Left kidney (tissue), 2 donors: ENCODE data around the gene TNFRSF6B. TPM values are rescaled to one million over a fixed set of nuclear protein-coding genes. Genes with fewer than 3 reads are reported as not detected.

Experiments used
- DNase-seq: peaks from one replicate; pipeline ENCODE4 v3.0.0-alpha.2; 2013
- polyA plus RNA-seq: library from polyadenylated mRNA; unstranded; fragments of 120-200 nt; gene quantifications from one replicate; pipeline ENCODE4 v1.2.1, GENCODE V29; 2013; ENCODE audit not compliant: insufficient read length

The TNFRSF6B gene
- polyA plus RNA-seq, 1 donor = 2.1 TPM

- no peak for DNase-seq
These were observed 40.6 kb downstream of the TNFRSF6B start for GRCh38 chr20:63736893-63737694.

- no peak for DNase-seq
These were observed 41.2 kb downstream of the TNFRSF6B start for GRCh38 chr20:63737695-63737944.

- DNase-seq = no peak
These were observed 41.7 kb downstream of the TNFRSF6B start for GRCh38 chr20:63737945-63738686.

GRCh38 chr20:63738687-63739129 is 42.3 kb downstream of the TNFRSF6B start:
- peak; percentile 38 for DNase-seq

DNA sequence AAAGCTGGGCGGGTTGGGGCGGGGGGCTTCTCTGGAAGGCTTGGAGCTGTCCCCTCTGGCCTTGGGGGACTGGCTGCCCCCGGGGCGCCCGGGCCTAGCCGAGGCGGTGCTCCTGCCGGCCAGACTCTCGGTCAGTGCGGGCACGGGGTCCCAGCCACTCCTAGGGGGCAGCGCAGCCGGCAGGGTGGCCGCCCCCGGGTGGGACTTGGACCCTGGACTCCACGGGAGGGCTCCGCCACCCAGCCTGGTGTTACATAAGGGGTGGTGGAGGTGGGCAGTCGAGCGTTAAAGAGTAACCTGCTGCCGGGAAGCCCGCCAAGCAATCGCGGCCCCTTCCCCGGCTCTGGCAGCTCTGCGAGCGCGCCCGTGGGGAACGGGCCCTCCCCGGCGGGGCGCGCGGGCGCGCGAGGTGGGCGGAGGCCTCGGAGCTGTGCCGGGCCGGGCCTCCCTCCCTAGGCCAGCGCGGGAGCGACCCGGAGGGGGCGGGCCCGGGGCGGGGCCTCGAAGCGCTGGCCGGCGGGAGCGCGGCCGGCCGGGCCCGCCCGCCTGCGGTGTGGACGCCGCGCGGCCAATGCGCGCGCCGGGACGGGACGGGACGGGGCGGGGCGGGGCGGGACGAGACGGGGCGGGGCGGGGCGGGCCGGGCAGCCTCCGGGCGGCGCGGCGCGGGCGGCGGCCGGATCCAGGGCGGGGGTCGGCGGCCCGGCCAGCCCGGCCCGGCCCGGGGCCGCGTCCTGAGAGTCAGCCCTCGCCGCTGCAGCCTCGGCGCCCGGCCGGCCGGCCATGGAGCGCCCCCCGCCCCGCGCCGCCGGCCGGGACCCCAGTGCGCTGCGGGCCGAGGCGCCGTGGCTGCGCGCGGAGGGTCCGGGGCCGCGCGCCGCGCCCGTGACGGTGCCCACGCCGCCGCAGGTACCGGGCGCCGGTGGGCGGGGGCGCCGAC is 42.9 kb downstream of the TNFRSF6B start, which contains the start of gene SLC2A4RG:
TSS of gene SLC2A4RG (plus strand) at position 647 of the 940 bp plus-strand sequence. CDS start at position 784, 137 bp downstream.
- peak; percentile 76 for DNase-seq

- DNase-seq = peak; percentile 36
These were observed 43.7 kb downstream of the TNFRSF6B start for GRCh38 chr20:63740070-63740626.

DNA sequence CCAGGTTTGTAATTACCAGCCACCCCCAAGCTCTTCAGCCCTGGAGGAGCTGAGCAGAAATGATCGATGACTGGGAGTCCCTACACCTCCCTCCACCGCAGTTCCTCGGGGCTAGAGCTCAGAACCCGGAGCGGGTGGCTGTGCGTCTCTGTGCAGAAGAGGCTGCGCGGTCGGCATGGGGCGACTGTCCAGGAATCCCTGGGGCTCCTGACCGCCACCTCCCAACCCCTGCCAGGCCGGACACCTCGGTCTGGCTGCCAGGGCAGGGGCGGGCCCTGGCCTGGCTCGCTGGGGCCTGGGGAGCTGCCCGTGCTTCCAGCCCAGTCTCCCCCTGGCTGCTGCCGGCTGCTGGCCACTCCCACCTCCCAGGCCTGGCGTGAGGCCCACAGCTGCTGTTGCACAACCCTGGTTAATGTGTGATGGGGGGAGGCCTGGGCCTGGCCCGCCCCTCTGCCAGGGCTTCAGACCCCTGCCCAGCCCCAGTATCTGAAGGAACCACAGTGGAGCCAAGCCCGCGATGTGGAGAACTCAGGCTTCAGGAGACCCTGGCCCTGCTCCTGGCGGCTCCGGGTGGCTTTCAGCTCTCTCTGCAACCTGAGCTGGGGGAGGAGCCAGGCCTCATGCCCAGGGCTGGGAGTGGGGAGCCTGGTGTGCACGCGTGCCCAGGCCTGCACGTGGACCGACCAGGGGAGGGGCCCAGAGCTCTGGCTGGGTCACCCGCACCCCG is 44.3 kb downstream of the TNFRSF6B start:
- DNase-seq = peak; percentile 83

DNA sequence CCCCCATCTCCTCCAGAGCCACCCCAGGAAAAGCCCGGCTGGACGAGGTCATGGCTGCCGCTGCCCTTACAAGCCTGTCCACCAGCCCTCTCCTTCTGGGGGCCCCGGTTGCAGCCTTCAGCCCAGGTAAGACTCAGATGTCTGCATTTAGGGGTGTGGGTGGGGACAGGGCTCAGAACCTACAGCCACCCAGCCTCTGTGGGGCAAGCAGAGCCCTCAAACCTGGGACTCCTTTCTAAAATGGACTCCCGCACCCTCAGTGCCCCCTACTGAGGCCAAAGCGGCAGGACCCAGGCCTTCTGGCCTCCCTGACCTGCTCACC is 44.9 kb downstream of the TNFRSF6B start:
- no peak for DNase-seq

DNA sequence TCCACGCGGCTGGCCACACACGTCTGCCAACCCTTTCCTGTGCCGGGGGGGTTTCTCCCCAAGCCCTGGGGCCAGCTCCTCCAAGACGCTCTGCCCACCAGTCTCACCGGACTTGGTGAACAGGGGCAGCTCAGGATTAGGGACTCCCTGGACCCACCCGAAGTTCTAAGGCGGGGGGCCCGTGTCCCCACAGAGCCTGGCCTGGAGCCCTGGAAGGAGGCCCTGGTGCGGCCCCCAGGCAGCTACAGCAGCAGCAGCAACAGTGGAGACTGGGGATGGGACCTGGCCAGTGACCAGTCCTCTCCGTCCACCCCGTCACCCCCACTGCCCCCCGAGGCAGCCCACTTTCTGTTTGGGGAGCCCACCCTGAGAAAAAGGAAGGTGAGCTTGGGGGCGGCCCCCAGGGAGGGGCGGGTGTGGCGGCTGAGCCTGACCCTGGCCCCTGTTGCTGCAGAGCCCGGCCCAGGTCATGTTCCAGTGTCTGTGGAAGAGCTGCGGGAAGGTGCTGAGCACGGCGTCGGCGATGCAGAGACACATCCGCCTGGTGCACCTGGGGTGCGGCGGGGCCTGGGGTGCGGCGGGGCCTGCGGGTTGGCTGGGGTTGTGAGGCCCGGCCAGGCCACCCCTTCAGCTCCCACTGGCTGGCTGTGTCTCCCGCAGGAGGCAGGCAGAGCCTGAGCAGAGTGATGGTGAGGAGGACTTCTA is 45.4 kb downstream of the TNFRSF6B start:
- DNase-seq = no peak

DNA sequence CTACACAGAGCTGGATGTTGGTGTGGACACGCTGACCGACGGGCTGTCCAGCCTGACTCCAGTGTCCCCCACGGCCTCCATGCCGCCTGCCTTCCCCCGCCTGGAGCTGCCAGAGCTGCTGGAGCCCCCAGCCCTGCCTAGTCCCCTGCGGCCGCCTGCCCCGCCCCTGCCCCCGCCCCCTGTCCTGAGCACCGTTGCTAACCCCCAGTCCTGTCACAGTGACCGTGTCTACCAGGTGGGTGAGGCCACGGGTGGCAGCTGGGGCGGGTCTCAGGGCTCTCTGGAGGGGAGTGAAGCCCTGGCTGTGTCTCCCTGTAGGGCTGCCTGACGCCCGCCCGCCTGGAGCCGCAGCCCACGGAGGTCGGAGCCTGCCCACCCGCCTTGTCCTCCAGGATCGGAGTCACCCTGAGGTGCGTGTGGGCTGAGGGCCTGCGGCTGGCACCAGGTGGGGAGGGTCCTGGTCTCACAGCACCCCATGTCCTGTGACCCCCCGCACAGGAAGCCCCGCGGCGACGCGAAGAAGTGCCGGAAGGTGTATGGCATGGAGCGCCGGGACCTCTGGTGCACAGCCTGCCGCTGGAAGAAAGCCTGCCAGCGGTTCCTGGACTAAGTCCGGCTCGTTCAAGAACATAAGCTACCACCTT is 46.1 kb downstream of the TNFRSF6B start:
- DNase-seq = no peak

DNA sequence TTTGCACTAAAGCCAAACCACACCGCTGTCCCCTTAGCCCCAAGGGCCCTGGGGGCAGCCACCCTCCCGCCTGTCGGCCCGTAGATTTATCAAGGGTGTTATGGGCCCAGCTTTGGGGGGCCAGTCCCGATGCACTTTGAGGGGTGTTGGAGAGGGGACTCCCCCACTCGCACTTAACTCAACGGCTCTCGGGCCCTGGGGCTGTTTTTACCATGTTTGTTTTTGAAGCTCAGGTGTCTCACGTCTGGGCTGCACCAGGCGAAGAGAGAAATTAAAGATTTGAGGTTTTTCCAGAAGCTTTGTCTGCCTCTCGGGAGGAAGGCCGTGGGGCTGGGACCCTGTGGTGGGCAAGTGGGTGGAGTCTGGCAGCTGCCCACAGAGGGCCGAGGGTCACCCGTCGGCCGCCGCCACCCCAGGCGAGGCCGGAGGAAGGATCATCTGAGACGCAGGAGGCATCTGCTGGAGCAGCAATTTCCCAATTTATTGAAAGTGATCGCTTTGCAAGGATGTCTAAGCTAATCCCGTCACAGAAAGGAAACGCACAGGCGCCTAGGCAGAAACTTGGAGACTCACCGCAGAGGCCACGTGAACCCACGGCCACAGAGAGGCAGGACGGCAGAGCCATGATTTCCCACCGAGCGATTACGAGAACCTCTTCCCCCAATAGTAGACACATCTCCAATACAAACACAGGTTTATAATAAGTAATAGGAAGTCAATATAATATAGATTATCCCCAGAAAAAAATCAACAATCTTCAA is 46.9 kb downstream of the TNFRSF6B start:
- no peak for DNase-seq

DNA sequence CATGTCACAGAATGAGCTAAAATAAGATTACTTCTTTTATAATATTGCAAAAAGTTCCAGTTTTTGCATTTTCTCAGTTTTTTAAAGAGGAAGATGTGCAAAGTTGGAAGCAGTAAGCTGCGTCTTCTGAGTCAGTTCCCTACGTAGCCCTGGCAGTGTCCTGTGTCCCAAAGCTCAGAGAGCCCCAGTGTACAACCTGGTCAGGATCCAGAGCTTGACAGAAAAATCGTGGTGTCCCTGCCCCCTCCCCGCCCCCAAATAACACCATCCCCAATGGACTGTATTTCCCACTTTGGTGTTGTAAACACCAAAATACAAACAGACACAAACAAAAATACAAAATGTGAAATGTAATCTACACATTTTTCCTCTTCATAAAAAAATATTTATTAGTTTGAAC is 47.7 kb downstream of the TNFRSF6B start:
- no peak for DNase-seq

DNA sequence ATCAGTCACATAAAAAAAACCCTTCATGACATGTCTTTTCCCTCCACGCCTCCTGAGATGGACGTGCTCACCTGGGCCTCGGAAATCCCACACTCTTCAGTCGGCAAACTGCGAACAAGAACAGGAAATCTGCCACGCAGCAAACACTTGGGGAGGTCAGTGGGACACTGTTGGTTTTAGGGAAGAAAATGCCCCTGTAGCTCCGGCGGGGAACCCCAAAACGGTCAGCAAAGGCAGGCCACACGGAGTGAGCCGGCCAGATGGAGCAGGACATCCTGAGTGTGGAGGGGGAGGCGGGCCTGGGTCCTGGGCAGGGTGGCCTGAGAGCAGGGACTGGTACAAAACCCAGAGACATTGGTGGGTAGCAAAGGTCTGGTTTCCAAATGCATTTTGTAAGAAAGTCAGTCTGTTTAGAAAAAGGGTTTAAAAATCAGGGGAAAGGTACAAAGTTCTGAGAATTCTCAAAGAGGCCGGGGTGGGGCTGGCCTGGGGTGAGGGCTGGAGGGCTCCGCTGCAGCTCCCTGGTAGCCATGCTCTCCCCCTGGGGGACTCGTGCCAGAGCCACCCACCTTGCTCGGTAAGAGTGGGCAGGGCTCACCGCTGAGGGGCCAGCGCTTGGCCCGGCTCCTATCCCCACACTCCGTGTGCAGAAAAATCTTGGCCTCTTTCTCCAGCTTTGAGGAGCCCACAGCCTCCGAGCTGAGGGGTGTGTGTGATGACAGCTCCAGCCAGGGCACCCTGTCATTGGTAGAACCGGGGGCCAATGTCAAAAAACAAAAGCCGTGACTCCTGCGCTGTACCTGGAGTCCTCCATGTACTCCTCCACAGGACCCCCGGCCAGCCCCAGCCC is 48.3 kb downstream of the TNFRSF6B start:
- DNase-seq = no peak

GRCh38 chr20:63745424-63745805 is 49.0 kb downstream of the TNFRSF6B start:
- no peak for DNase-seq

DNA sequence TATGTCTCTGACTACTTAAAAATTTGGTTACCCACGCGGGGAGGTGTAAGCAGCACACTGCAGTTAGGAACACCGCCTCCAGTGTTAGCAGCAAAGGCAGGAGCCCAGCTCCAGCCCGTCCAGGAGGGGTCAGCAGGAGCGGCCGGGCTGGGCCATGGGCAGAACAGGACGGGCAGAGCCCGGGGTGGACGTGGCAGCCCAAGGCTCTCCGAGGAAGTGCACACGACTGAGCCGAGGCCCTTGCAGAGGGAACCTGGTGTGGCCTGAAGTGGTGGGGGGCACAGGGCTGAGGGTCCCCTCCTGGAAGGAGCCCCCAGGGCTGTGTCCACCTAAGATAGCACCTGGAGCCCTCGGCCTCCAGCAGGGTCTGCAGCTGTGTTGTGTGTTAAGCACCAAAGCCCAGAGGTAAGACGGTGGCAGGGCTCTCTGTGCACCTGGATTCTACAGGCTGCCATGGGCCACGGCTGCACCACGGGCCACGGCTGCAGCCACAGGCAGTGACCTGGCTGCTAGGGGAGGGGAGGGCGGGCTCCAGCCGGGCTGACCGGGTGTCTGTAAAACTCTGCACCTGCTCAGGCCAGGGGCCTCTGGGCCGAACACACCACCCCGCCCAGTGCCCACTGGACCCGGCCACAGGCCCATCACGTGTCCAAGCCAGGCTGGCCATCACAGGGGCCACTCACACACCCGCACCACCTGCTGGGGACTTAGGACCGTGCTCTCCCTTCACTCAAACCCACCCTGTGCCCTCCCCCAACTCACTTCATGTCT is 49.7 kb downstream of the TNFRSF6B start:
- no peak for DNase-seq

DNA sequence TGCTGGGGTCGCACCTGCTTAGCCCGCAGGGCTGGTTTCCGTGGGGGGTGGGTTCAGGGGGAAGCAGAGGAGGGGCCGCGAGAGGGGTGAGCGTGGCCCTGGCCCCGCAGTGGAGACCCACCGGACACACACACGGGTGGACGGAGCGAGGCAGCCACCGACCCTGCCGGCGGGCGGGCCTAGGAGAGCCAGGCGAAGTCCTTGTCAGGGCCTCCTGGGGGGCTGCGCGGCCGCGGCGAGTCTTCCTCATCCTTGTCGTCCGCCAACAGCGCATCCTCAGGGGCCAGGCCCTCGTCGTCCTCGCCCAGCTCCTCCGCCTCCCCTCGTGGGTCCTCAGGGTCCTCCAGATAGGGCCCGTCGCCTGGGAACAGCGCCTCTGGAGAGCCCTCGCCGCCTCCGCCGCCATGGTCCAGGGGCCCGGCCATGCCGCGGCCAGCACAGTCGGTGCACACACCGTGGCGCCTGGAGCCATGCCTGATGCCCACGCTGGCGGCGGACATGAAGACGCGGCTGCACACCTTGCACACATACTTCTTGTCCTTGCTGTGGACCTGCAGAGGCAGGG is 50.4 kb downstream of the TNFRSF6B start:
- no peak for DNase-seq

- no peak for DNase-seq
These were observed 51.2 kb downstream of the TNFRSF6B start for GRCh38 chr20:63747622-63748069.
